ENCODE data around the gene MAX. TPM values are rescaled to one million over a fixed set of nuclear protein-coding genes. Genes with fewer than 3 reads are reported as not detected.

Gene MAX
- total and polyA plus RNA-seq, 2 donors (not counting 1 experiment from before 2014, with no cell fraction given) = 35.0 to 85.8 TPM

DNA sequence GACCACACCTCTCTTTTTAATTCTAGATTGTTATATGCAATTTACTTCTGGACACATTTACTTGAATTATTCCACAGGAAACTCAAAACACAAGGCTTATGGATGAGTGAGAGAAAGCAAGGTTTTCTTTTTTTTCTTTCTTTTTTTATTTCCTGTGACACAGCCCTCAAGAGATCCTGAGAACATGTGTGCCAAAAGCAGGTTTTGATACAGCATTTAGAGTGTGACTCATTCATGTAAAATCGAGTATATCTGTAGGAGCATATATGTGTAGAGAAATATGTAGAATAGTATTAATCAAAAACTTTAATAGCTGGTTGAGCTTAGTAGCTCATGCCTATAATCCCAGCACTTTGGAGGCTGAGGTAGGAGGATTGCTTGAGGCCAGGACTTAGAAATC is 4.4 kb upstream of the MAX start:
- no peak overlapping the region for H3K9ac ChIP-seq (ENCODE audit: insufficient read depth, low read length)
- no peak overlapping the region for H3K4me2 ChIP-seq (ENCODE audit: extremely low read depth, insufficient read depth, low read length)
- peaks cover 2% of the 10 kb centered on the region for H3K4me1 ChIP-seq (ENCODE audit: control insufficient read depth, extremely low read depth, insufficient read depth, low read length)
- no peak for DNase-seq (ENCODE audit: low read depth in 2 of 2)
- no peak overlapping the region for H3K27ac ChIP-seq (ENCODE audit: insufficient read depth, low read length)
- no peaks in the 10 kb centered on the region for H3K27me3 ChIP-seq (ENCODE audit: control insufficient read depth, insufficient read depth, low read length)
- H3K4me3 ChIP-seq (replicated peaks in 1 of 4; ENCODE audit: control extremely low read depth in 1 of 4, insufficient read depth in 1 of 4, low read depth in 3 of 4, low read length in 4 of 4) = no peak overlapping the region
- TF ChIP-seq, protein P1, sequence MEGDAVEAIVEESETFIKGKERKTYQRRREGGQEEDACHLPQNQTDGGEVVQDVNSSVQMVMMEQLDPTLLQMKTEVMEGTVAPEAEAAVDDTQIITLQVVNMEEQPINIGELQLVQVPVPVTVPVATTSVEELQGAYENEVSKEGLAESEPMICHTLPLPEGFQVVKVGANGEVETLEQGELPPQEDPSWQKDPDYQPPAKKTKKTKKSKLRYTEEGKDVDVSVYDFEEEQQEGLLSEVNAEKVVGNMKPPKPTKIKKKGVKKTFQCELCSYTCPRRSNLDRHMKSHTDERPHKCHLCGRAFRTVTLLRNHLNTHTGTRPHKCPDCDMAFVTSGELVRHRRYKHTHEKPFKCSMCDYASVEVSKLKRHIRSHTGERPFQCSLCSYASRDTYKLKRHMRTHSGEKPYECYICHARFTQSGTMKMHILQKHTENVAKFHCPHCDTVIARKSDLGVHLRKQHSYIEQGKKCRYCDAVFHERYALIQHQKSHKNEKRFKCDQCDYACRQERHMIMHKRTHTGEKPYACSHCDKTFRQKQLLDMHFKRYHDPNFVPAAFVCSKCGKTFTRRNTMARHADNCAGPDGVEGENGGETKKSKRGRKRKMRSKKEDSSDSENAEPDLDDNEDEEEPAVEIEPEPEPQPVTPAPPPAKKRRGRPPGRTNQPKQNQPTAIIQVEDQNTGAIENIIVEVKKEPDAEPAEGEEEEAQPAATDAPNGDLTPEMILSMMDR (conservative IDR thresholded peaks at IDR 0.05 in 1 of 2, IDR thresholded peaks at IDR 0.05 in 1 of 2; ENCODE audit: low read depth in 1 of 2, low read length in 2 of 2) = no peak
- no peak for TF ChIP-seq EZH2 (IDR thresholded peaks at IDR 0.05; ENCODE audit: low read length, missing control alignments)
- H3K9me3 ChIP-seq (ENCODE audit: control insufficient read depth, insufficient read depth, low read depth, low read length) = no peaks in the 10 kb centered on the region
- no peak overlapping the region for H2AFZ ChIP-seq (ENCODE audit: low read length)
- peaks cover 4% of the 10 kb centered on the region for H3K79me2 ChIP-seq (ENCODE audit: control insufficient read depth, insufficient read depth, low read length)
- no peaks in the 10 kb centered on the region for H3K36me3 ChIP-seq (ENCODE audit: control insufficient read depth, insufficient read depth, low read length)
- H4K20me1 ChIP-seq (ENCODE audit: control insufficient read depth, extremely low read depth, insufficient read depth, low read length) = no peaks in the 10 kb centered on the region

DNA sequence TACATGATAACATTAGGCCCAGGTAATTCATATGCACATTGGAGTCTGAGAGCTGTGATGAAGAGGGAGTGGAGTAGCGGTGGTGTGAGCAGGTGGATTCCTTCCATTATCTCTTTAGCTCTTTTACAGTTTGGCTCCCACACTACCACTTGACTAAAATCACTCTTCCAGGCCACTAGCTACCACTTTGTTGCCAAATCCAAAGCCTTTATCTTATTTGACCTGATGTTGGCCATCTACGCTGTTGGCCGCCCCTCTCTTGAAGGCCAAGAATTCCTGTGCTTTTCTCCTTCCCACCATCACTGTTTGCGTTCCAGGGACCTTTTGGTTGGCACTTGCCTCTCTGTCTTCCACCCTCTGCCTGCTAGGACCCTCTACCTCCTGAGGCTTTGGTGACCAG is 4.0 kb upstream of the MAX start:
- H4K20me1 ChIP-seq (ENCODE audit: control insufficient read depth, extremely low read depth, insufficient read depth, low read length) = no peaks in the 10 kb centered on the region
- H3K4me3 ChIP-seq (replicated peaks in 1 of 4; ENCODE audit: control extremely low read depth in 1 of 4, insufficient read depth in 1 of 4, low read depth in 3 of 4, low read length in 4 of 4) = no peak overlapping the region
- no peak overlapping the region for H3K9ac ChIP-seq (ENCODE audit: insufficient read depth, low read length)
- peaks cover 7% of the 10 kb centered on the region for H3K79me2 ChIP-seq (ENCODE audit: control insufficient read depth, insufficient read depth, low read length)
- H2AFZ ChIP-seq (ENCODE audit: low read length) = no peak overlapping the region
- no peak for TF ChIP-seq EZH2 (IDR thresholded peaks at IDR 0.05; ENCODE audit: low read length, missing control alignments)
- TF ChIP-seq, protein P1 (conservative IDR thresholded peaks at IDR 0.05 in 1 of 2, IDR thresholded peaks at IDR 0.05 in 1 of 2; ENCODE audit: low read depth in 1 of 2, low read length in 2 of 2) = no peak
- no peak overlapping the region for H3K4me2 ChIP-seq (ENCODE audit: extremely low read depth, insufficient read depth, low read length)
- peaks cover 2% of the 10 kb centered on the region for H3K4me1 ChIP-seq (ENCODE audit: control insufficient read depth, extremely low read depth, insufficient read depth, low read length)
- H3K9me3 ChIP-seq (ENCODE audit: control insufficient read depth, insufficient read depth, low read depth, low read length) = no peaks in the 10 kb centered on the region
- H3K27me3 ChIP-seq (ENCODE audit: control insufficient read depth, insufficient read depth, low read length) = no peaks in the 10 kb centered on the region
- H3K36me3 ChIP-seq (ENCODE audit: control insufficient read depth, insufficient read depth, low read length) = no peaks in the 10 kb centered on the region
- H3K27ac ChIP-seq (ENCODE audit: insufficient read depth, low read length) = no peak overlapping the region
- no peak for DNase-seq (ENCODE audit: low read depth in 2 of 2)

- no peak for DNase-seq (ENCODE audit: low read depth in 2 of 2)
- peaks cover 2% of the 10 kb centered on the region for H3K4me1 ChIP-seq (ENCODE audit: control insufficient read depth, extremely low read depth, insufficient read depth, low read length)
- H2AFZ ChIP-seq (ENCODE audit: low read length) = no peak overlapping the region
- H3K27ac ChIP-seq (ENCODE audit: insufficient read depth, low read length) = no peak overlapping the region
- TF ChIP-seq, protein P1 (conservative IDR thresholded peaks at IDR 0.05 in 1 of 2, IDR thresholded peaks at IDR 0.05 in 1 of 2; ENCODE audit: low read depth in 1 of 2, low read length in 2 of 2) = no peak
- no peak for TF ChIP-seq EZH2 (IDR thresholded peaks at IDR 0.05; ENCODE audit: low read length, missing control alignments)
- H3K79me2 ChIP-seq (ENCODE audit: control insufficient read depth, insufficient read depth, low read length) = peaks cover 19% of the 10 kb centered on the region
- H3K9me3 ChIP-seq (ENCODE audit: control insufficient read depth, insufficient read depth, low read depth, low read length) = no peaks in the 10 kb centered on the region
- H3K4me2 ChIP-seq (ENCODE audit: extremely low read depth, insufficient read depth, low read length) = no peak overlapping the region
- H3K36me3 ChIP-seq (ENCODE audit: control insufficient read depth, insufficient read depth, low read length) = no peaks in the 10 kb centered on the region
- no peak overlapping the region for H3K4me3 ChIP-seq (replicated peaks in 1 of 4; ENCODE audit: control extremely low read depth in 1 of 4, insufficient read depth in 1 of 4, low read depth in 3 of 4, low read length in 4 of 4)
- no peak overlapping the region for H3K9ac ChIP-seq (ENCODE audit: insufficient read depth, low read length)
- H4K20me1 ChIP-seq (ENCODE audit: control insufficient read depth, extremely low read depth, insufficient read depth, low read length) = no peaks in the 10 kb centered on the region
- H3K27me3 ChIP-seq (ENCODE audit: control insufficient read depth, insufficient read depth, low read length) = no peaks in the 10 kb centered on the region
These were observed 2.5 kb upstream of the MAX start for GRCh38 chr14:65104791-65105190.

All from fibroblast of lung (primary cell).